H9 (cell line): Measurements from ENCODE around the gene RNF157. TPM values are rescaled to one million over a fixed set of nuclear protein-coding genes. Genes with fewer than 3 reads are reported as not detected.

ENCODE experiments used
- DNase-seq: peaks from one replicate; pipeline ENCODE4 v3.0.0-alpha.2; 2017
- H2AFZ ChIP-seq: one replicate; pipeline ENCODE4 v1.6.1; 2013; ENCODE audit warnings: mild to moderate bottlenecking, low read length, control low read depth, moderate library complexity
- H2AK5ac ChIP-seq: 2 replicates; pipeline ENCODE4 v1.6.1; 2013; ENCODE audit warnings: low read length, control low read depth, mixed read lengths; ENCODE audit not compliant: insufficient read length
- H2BK120ac ChIP-seq: one replicate; pipeline ENCODE4 v1.6.1; 2013; ENCODE audit warnings: low read depth, mild to moderate bottlenecking, low read length, control low read depth, inconsistent platforms; ENCODE audit not compliant: poor library complexity, severe bottlenecking
- H2BK12ac ChIP-seq: 2 replicates; pipeline ENCODE4 v1.6.1; 2013; ENCODE audit warnings: low read length, control low read depth, mixed read lengths, low read depth; ENCODE audit not compliant: insufficient read length
- H2BK15ac ChIP-seq: 2 replicates; pipeline ENCODE4 v1.6.1; 2013; ENCODE audit warnings: low read depth, low read length, control low read depth
- H2BK20ac ChIP-seq: one replicate; pipeline ENCODE4 v1.6.1; 2013; ENCODE audit warnings: low read depth, mild to moderate bottlenecking, low read length, control low read depth, inconsistent platforms; ENCODE audit not compliant: poor library complexity, severe bottlenecking
- H2BK5ac ChIP-seq: 2 replicates; pipeline ENCODE4 v1.6.1; 2013; ENCODE audit warnings: low read length, control low read depth, mixed read lengths; ENCODE audit not compliant: insufficient read length
- H3K14ac ChIP-seq: 2 replicates; pipeline ENCODE4 v1.6.1; 2013; ENCODE audit warnings: low read length, control low read depth; ENCODE audit not compliant: insufficient read depth
- H3K18ac ChIP-seq: 2 replicates; pipeline ENCODE4 v1.6.1; 2013; ENCODE audit warnings: low read depth, mild to moderate bottlenecking, mixed read lengths, low read length, control low read depth; ENCODE audit not compliant: insufficient read length
- H3K23ac ChIP-seq: 2 replicates; pipeline ENCODE4 v1.6.1; 2013; ENCODE audit warnings: low read length, control low read depth, mixed read lengths, low read depth; ENCODE audit not compliant: insufficient read length
- H3K23me2 ChIP-seq: 2 replicates; pipeline ENCODE4 v1.6.1; 2013; ENCODE audit warnings: low read depth, mild to moderate bottlenecking, mixed read lengths, low read length, control low read depth; ENCODE audit not compliant: insufficient read length, poor library complexity, severe bottlenecking
- H3K27ac ChIP-seq: 2 replicates; pipeline ENCODE4 v1.5.1; 2013; ENCODE audit warnings: low read length, control low read depth, mixed read lengths, low read depth; ENCODE audit not compliant: insufficient read length
- H3K27me3 ChIP-seq: 2 replicates; pipeline ENCODE4 v1.6.1; 2013; ENCODE audit warnings: low read length, control low read depth, inconsistent platforms; ENCODE audit not compliant: insufficient read depth
- H3K4ac ChIP-seq: 2 replicates; pipeline ENCODE4 v1.6.1; 2013; ENCODE audit warnings: low read depth, mild to moderate bottlenecking, control low read depth, inconsistent platforms, low read length, moderate library complexity
- H3K4me1 ChIP-seq: 2 replicates; pipeline ENCODE4 v1.6.1; 2013; ENCODE audit warnings: low read length, control low read depth, inconsistent platforms; ENCODE audit not compliant: insufficient read depth
- H3K4me2 ChIP-seq: 2 replicates; pipeline ENCODE4 v1.6.1; 2013; ENCODE audit warnings: low read length, control low read depth, mixed read lengths; ENCODE audit not compliant: insufficient read length, insufficient read depth
- H3K56ac ChIP-seq: 2 replicates; pipeline ENCODE4 v1.6.1; 2013; ENCODE audit warnings: low read depth, mild to moderate bottlenecking, mixed read lengths, low read length, control low read depth; ENCODE audit not compliant: insufficient read length
- H3K79me1 ChIP-seq: 2 replicates; pipeline ENCODE4 v1.6.1; 2013; ENCODE audit warnings: low read depth, mild to moderate bottlenecking, moderate library complexity, low read length, control low read depth, inconsistent platforms; ENCODE audit not compliant: insufficient read depth, poor library complexity, severe bottlenecking
- H3K79me2 ChIP-seq: 2 replicates; pipeline ENCODE4 v1.6.1; 2013; ENCODE audit warnings: low read length, control low read depth, inconsistent platforms; ENCODE audit not compliant: insufficient read depth
- H3K9ac ChIP-seq: 2 replicates; pipeline ENCODE4 v1.6.1; 2013; ENCODE audit warnings: low read length, control low read depth, mixed read lengths; ENCODE audit not compliant: insufficient read length; ENCODE audit errors: extremely low read depth
- H3K9me3 ChIP-seq: one replicate; pipeline ENCODE4 v1.6.1; 2013; ENCODE audit warnings: low read depth, low read length, inconsistent platforms; ENCODE audit not compliant: control insufficient read depth
- H3T11ph ChIP-seq: one replicate; pipeline ENCODE4 v1.6.1; 2013; ENCODE audit warnings: mild to moderate bottlenecking, low read length, control low read depth, inconsistent platforms
- H4K20me1 ChIP-seq: one replicate; pipeline ENCODE4 v1.6.1; 2013; ENCODE audit not compliant: control insufficient read depth, insufficient read length, insufficient read depth
- H4K5ac ChIP-seq: 2 replicates; pipeline ENCODE4 v1.6.1; 2013; ENCODE audit warnings: low read depth, mild to moderate bottlenecking, mixed read lengths, low read length, control low read depth; ENCODE audit not compliant: insufficient read length
- H4K8ac ChIP-seq: replicated peaks from 2 replicates; pipeline ENCODE4 v1.6.1; 2013; ENCODE audit warnings: low read length, control low read depth, mixed read lengths, low read depth; ENCODE audit not compliant: insufficient read length
- H4K91ac ChIP-seq: 2 replicates; pipeline ENCODE4 v1.6.1; 2013; ENCODE audit warnings: low read depth, mild to moderate bottlenecking, moderate library complexity, mixed read lengths, low read length, control low read depth; ENCODE audit not compliant: insufficient read length
- H3K27ac Mint-ChIP-seq, 3 experiments: 2 replicates in 2 of 3; 3 replicates in 1 of 3; pipeline ENCODE4 v1.8.0; 2020 to 2021; ENCODE audit warnings: mixed read lengths in 3 of 3, mild to moderate bottlenecking in 1 of 3, moderate library complexity in 1 of 3
- H3K27me3 Mint-ChIP-seq: 2 replicates; pipeline ENCODE4 v1.8.0; 2021; ENCODE audit warnings: low read depth, mild to moderate bottlenecking, moderate library complexity, mixed read lengths
- H3K36me3 Mint-ChIP-seq, 3 experiments: 2 replicates in 2 of 3; 3 replicates in 1 of 3; pipeline ENCODE4 v1.8.0; 2020 to 2021; ENCODE audit warnings: low read depth in 3 of 3, mixed read lengths in 3 of 3; ENCODE audit not compliant: insufficient read depth in 1 of 3
- H3K4me1 Mint-ChIP-seq, 2 experiments: 2 replicates each; pipeline ENCODE4 v1.8.0; 2020; ENCODE audit warnings: mixed read lengths in 2 of 2
- H3K4me3 Mint-ChIP-seq, 2 experiments: 2 replicates in 1 of 2; 3 replicates in 1 of 2; pipeline ENCODE4 v1.8.0; 2020 to 2021; ENCODE audit warnings: mild to moderate bottlenecking in 2 of 2, mixed read lengths in 2 of 2, moderate library complexity in 1 of 2
- H3K9me3 Mint-ChIP-seq, 2 experiments: 2 replicates in 1 of 2; 3 replicates in 1 of 2; pipeline ENCODE4 v1.8.0; 2020; ENCODE audit warnings: mild to moderate bottlenecking in 2 of 2, mixed read lengths in 2 of 2, moderate library complexity in 1 of 2
- WGBS: extraction: QIAGEN DNeasy Blood & Tissue Kit; methylation state at CpG from one replicate; pipeline ENCODE4 v1.1.7; 2013; ENCODE audit warnings: missing lambda C conversion rate, low lambda C conversion rate, mixed read lengths; ENCODE audit not compliant: insufficient read length; ENCODE audit errors: extremely low coverage; 5-methylcytosine and 5-hydroxymethylcytosine counted together
- total RNA-seq: library from RNA; stranded (reverse); gene quantifications from 2 replicates; pipeline ENCODE4 v1.2.1, GENCODE V29; 2021
- TF ChIP-seq, protein P1 (sequence below): fragments of 200-600 bp; sonication (generic); conservative IDR thresholded peaks from 3 replicates; pipeline ENCODE4 v1.8.0; 2021; ENCODE audit warnings: antibody characterized with exemption, mild to moderate bottlenecking

Gene RNF157
- total RNA-seq, 1 experiment from 2014 or later = 9.9 TPM

GRCh38 chr17:76115138-76115754 is 125.0 kb downstream of the RNF157 start:
- Histone ChIP-seq H3K79me2 (no peaks in the 10 kb centered on the region), H3T11ph (no peak overlapping the region), H3K79me1 (no peaks in the 10 kb centered on the region), H4K20me1 (no peaks in the 10 kb centered on the region), H2BK5ac (no peak overlapping the region), H3K18ac (no peak overlapping the region), H2BK20ac (no peak overlapping the region), H3K4me2 (no peak overlapping the region), H3K56ac (no peak overlapping the region), H2BK120ac (no peak overlapping the region), H4K91ac (no peak overlapping the region), H3K27me3 (no peaks in the 10 kb centered on the region), H2BK12ac (no peak overlapping the region), H3K9ac (no peak overlapping the region), H3K23ac (no peak overlapping the region), H3K9me3 (no peaks in the 10 kb centered on the region), H3K23me2 (no peaks in the 10 kb centered on the region), H2BK15ac (no peak overlapping the region), H3K4me1 (no peaks in the 10 kb centered on the region; the same call in 1 of the 2 replicates), H4K5ac (no peak overlapping the region), H4K8ac (no peak overlapping the region), H3K4ac (no peak overlapping the region), H2AK5ac (no peak overlapping the region), H3K27ac (no peak overlapping the region), H3K14ac (no peak overlapping the region), H2AFZ (no peak overlapping the region)
- Mint-ChIP-seq H3K36me3 (no peaks in the 10 kb centered on the region; a peak in 1 of 7 replicates), H3K4me3 (no peak overlapping the region), H3K9me3 (peaks cover 2 to 5% of the 10 kb centered on the region in 2 experiments; a peak in 2 of 5 replicates), H3K27ac (no peak overlapping the region), H3K27me3 (peaks cover 3% of the 10 kb centered on the region), H3K4me1 (peaks cover 13 to 14% of the 10 kb centered on the region in 2 experiments)
- WGBS = no CpG with 5 or more reads among the region's 7 CpGs
- no peak for DNase-seq
- TF ChIP-seq, protein P1, sequence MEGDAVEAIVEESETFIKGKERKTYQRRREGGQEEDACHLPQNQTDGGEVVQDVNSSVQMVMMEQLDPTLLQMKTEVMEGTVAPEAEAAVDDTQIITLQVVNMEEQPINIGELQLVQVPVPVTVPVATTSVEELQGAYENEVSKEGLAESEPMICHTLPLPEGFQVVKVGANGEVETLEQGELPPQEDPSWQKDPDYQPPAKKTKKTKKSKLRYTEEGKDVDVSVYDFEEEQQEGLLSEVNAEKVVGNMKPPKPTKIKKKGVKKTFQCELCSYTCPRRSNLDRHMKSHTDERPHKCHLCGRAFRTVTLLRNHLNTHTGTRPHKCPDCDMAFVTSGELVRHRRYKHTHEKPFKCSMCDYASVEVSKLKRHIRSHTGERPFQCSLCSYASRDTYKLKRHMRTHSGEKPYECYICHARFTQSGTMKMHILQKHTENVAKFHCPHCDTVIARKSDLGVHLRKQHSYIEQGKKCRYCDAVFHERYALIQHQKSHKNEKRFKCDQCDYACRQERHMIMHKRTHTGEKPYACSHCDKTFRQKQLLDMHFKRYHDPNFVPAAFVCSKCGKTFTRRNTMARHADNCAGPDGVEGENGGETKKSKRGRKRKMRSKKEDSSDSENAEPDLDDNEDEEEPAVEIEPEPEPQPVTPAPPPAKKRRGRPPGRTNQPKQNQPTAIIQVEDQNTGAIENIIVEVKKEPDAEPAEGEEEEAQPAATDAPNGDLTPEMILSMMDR = no peak
